Gastrocnemius medialis (tissue), 4 donors: ENCODE data around the gene PRG3. TPM values are rescaled to one million over a fixed set of nuclear protein-coding genes. Genes with fewer than 3 reads are reported as not detected.

ENCODE experiments used
- ATAC-seq, 2 donors: fragments of 150-250 bp; one replicate each; pipeline ENCODE4 v1.9.1; 2016
- DNase-seq, 2 donors: peaks; one replicate each; pipeline ENCODE4 v3.0.0-alpha.2; 2019
- H3K27ac ChIP-seq, 4 donors: fragments of 200-600 bp; sonication (generic); 1 replicate in 1 of 4; 2 replicates in 3 of 4; pipeline ENCODE4 v1.5.1; 2016 to 2018; ENCODE audit warnings: mild to moderate bottlenecking in 2 of 4, moderate library complexity in 1 of 4
- H3K27me3 ChIP-seq, 3 donors: fragments of 200-600 bp; sonication (generic) in 2 of 3; 1 replicate in 1 of 3; 2 replicates in 2 of 3; pipeline versions ENCODE4 v1.5.1 to v1.6.0; 2016 to 2019; ENCODE audit warnings: mild to moderate bottlenecking in 1 of 3, moderate library complexity in 1 of 3
- H3K36me3 ChIP-seq, 2 donors: fragments of 200-600 bp; sonication (generic) in 1 of 2; one replicate each; pipeline ENCODE4 v1.5.1; 2017 to 2018
- H3K4me1 ChIP-seq, 2 donors: fragments of 200-600 bp; sonication (generic) in 1 of 2; one replicate each; pipeline ENCODE4 v1.5.1; 2016 to 2017; ENCODE audit warnings: mild to moderate bottlenecking in 2 of 2
- H3K4me3 ChIP-seq, 4 donors: fragments of 200-600 bp; sonication (generic) in 3 of 4; 1 replicate in 1 of 4; 2 replicates in 3 of 4; pipeline ENCODE4 v1.5.1; 2016 to 2019; ENCODE audit warnings: mild to moderate bottlenecking in 2 of 4
- H3K9me3 ChIP-seq, 3 donors: fragments of 200-600 bp; sonication (generic) in 2 of 3; 1 replicate in 1 of 3; 2 replicates in 2 of 3; pipeline ENCODE4 v1.5.1; 2016 to 2019
- POLR2A ChIP-seq, 2 donors: fragments of 450-650 bp; IDR thresholded peaks; one replicate each; pipeline ENCODE4 v1.6.1; 2017; ENCODE audit warnings: antibody characterized with exemption in 2 of 2, mild to moderate bottlenecking in 2 of 2, moderate library complexity in 2 of 2
- in situ Hi-C, 4 donors: fragments of 200-750 bp; cut with MboI; loops; one replicate each; pipeline versions ENCODE4 v1.15.0 to v1.8.0; 2017; ENCODE audit warnings: low sequenced_read_pairs in 4 of 4
- intact Hi-C: fragments of 100-400 bp; cut with DNase I; formaldehyde crosslinking; loops from one replicate; pipeline ENCODE4 v1.15.1; 2023; ENCODE audit warnings: low total_unique reads
- total RNA-seq, 4 donors: library from RNA; depleted of rRNA; stranded (reverse); fragments of >200 nt; gene quantifications; one replicate each; pipeline versions ENCODE4 v1.1.0 to v1.2.3, GENCODE V29; 2016
- TF ChIP-seq, protein P1 (sequence below), 5 experiments: fragments of 450-650 bp in 3 of 5; fragments of 200-600 bp in 2 of 5; sonication (generic) in 2 of 5; IDR thresholded peaks in 4 of 5; conservative IDR thresholded peaks in 1 of 5; 1 replicate in 4 of 5; 2 replicates in 1 of 5; pipeline ENCODE4 v1.5.1; 2016 to 2019; ENCODE audit warnings: antibody characterized with exemption in 5 of 5, mild to moderate bottlenecking in 3 of 5, moderate library complexity in 3 of 5

PRG3 gene
- total RNA-seq, 4 donors from 2014 or later: not detected

DNA sequence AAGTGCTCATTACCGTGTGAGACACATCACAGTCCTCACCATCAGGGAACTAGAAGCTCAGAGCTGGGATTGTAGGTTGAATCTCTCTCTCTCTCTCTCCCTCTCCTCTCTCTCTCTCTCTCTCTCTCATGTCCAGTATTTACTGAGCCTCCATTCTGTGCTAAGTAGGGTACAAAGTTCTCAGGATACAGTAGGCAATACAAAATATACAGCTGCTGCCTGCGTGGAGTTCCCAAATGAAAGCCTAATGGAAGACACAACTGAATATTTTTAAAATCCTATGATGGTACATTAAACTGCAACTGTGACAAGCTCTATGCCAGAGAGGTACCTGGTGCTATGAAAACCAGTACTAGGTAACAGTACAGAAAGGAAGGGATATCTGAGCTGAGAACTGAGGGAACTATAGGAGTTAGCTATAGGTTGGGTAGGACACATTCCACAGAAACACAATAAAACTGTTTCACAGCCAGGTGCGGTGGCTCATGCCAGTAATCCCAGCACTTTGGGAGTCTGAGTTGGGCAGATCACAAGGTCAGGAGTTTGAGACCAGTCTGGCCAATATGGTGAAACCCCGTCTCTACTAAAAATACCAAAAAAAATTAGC is 19.1 kb upstream of the PRG3 start:
- Histone ChIP-seq H3K4me3 (no peak overlapping the region), H3K36me3 (no peaks in the 10 kb centered on the region), H3K4me1 (peaks cover 0 to 3% of the 10 kb centered on the region in 2 donors), H3K27ac (no peak overlapping the region), H3K9me3 (no peaks in the 10 kb centered on the region), H3K27me3 (peaks cover 0 to 2% (median 0%) of the 10 kb centered on the region in 3 donors)
- intact Hi-C loops: no loop called here
- DNase-seq: no peak
- no peak for ATAC-seq
- TF ChIP-seq, protein P1, sequence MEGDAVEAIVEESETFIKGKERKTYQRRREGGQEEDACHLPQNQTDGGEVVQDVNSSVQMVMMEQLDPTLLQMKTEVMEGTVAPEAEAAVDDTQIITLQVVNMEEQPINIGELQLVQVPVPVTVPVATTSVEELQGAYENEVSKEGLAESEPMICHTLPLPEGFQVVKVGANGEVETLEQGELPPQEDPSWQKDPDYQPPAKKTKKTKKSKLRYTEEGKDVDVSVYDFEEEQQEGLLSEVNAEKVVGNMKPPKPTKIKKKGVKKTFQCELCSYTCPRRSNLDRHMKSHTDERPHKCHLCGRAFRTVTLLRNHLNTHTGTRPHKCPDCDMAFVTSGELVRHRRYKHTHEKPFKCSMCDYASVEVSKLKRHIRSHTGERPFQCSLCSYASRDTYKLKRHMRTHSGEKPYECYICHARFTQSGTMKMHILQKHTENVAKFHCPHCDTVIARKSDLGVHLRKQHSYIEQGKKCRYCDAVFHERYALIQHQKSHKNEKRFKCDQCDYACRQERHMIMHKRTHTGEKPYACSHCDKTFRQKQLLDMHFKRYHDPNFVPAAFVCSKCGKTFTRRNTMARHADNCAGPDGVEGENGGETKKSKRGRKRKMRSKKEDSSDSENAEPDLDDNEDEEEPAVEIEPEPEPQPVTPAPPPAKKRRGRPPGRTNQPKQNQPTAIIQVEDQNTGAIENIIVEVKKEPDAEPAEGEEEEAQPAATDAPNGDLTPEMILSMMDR (IDR thresholded peaks at IDR 0.05 in 4 of 5, conservative IDR thresholded peaks at IDR 0.05 in 1 of 5): no peak
- no peak for TF ChIP-seq POLR2A (IDR thresholded peaks at IDR 0.05)
- in situ Hi-C loops: no loop called here

- H3K27me3 ChIP-seq: peaks cover 0 to 2% (median 0%) of the 10 kb centered on the region in 3 donors
- no peak for ATAC-seq
- no peaks in the 10 kb centered on the region for H3K36me3 ChIP-seq
- in situ Hi-C loops: no loop called here
- no peak overlapping the region for H3K27ac ChIP-seq
- intact Hi-C loops: no loop called here
- H3K4me3 ChIP-seq: no peak overlapping the region
- TF ChIP-seq, protein P1 (IDR thresholded peaks at IDR 0.05 in 4 of 5, conservative IDR thresholded peaks at IDR 0.05 in 1 of 5): no peak
- no peak for TF ChIP-seq POLR2A (IDR thresholded peaks at IDR 0.05)
- DNase-seq: no peak
- no peaks in the 10 kb centered on the region for H3K9me3 ChIP-seq
- H3K4me1 ChIP-seq: no peaks in the 10 kb centered on the region
Measured at GRCh38 chr11:57399221-57399620, 18.3 kb upstream of the PRG3 start.

DNA sequence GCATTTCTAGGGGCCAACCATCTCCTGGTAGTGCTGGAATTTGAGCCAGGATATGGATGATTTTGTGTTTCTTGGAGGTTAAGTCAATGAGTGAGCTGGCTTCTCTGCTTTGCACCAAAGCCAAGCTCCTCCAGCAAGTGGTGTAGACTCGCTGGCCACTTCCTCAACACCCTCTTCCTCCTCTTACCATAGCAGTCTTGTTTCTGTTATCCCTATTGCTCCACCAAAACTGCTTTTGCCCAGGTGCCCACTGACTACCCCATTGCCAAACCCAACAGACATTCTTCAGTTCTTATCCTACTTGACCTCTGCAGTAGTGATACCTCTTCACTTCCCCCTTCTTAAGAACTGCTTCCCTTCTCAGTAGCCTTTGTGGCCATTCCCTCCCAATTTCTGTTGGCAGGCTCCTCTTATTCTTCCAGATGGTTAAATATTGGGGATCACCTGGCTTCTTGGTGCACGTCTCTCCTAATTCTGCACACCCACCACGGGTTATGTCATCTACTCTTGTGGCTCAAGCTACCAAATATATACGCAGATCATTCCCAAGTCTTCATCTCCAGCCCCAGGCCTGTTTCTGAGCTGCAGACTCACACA is 16.5 kb upstream of the PRG3 start:
- no peak for TF ChIP-seq POLR2A (IDR thresholded peaks at IDR 0.05)
- TF ChIP-seq, protein P1 (IDR thresholded peaks at IDR 0.05 in 4 of 5, conservative IDR thresholded peaks at IDR 0.05 in 1 of 5): no peak
- DNase-seq (no peak), ATAC-seq (no peak)
- no peak overlapping the region for H3K27ac ChIP-seq
- intact Hi-C loops (no loop called here), in situ Hi-C loops (no loop called here)
- no peaks in the 10 kb centered on the region for H3K36me3 ChIP-seq
- H3K4me1 ChIP-seq: no peaks in the 10 kb centered on the region
- H3K27me3 ChIP-seq: peaks cover 0 to 2% (median 0%) of the 10 kb centered on the region in 3 donors
- H3K4me3 ChIP-seq: no peak overlapping the region
- no peaks in the 10 kb centered on the region for H3K9me3 ChIP-seq

DNA sequence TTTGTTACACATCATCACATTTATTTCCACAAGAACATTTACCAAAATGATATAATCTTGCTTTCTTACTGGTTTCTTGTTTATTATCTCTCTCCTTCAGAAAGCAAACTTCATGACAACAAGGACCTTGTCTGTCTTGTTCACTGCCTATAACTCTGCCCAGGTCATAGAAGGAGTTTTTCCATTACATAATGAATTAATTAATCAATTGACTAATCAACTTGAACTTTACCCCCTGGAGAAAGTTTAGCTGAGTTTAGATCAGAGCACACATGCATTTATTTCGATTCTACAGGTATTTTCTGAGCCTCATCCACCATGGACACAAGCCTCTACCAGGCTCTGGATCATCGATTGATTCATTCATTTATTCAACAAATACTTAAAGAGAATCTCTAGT is 15.8 kb upstream of the PRG3 start:
- H3K27ac ChIP-seq: no peak overlapping the region
- H3K36me3 ChIP-seq: no peaks in the 10 kb centered on the region
- no peaks in the 10 kb centered on the region for H3K4me1 ChIP-seq
- in situ Hi-C loops (no loop called here), intact Hi-C loops (no loop called here)
- H3K27me3 ChIP-seq: peaks cover 0 to 2% (median 0%) of the 10 kb centered on the region in 3 donors
- H3K4me3 ChIP-seq: no peak overlapping the region
- DNase-seq: no peak
- no peak for ATAC-seq
- no peak for TF ChIP-seq POLR2A (IDR thresholded peaks at IDR 0.05)
- TF ChIP-seq, protein P1 (IDR thresholded peaks at IDR 0.05 in 4 of 5, conservative IDR thresholded peaks at IDR 0.05 in 1 of 5): no peak
- no peaks in the 10 kb centered on the region for H3K9me3 ChIP-seq
